ENCODE data around the gene LGALS7B. TPM values are rescaled to one million over a fixed set of nuclear protein-coding genes. Genes with fewer than 3 reads are reported as not detected.
"Not testable (repeated sequence)": the region's sequence is repeated elsewhere in the genome, so short reads cannot be mapped to it uniquely, and the experiment has no call there.

The LGALS7B gene
- total and polyA plus RNA-seq, 2 of the 4 experiments (the other 2 are of a cell fraction): not detected

DNA sequence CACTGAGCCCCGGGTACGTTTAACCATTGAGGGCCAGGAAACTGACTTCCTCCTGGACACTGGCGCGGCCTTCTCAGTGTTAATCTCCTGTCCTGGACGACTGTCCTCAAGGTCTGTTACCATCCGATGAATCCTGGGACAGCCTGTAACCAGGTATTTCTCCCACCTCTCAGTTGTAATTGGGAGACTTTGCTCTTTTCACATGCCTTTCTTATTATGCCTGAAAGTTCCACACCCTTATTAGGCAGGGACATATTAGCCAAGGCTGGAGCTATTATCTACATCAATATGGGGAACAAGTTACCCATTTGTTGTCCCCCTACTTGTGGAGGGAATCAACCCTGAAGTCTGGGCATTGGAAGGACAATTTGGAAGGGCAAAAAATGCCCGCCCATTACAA is 36.9 kb downstream of the LGALS7B start:
- H3K18ac ChIP-seq (ENCODE audit: low read depth, low read length); H3K14ac ChIP-seq (replicated peaks; ENCODE audit: low read depth, low read length); H3K9me3 ChIP-seq (ENCODE audit: control insufficient read depth, insufficient read depth, low read length); H2BK120ac ChIP-seq (ENCODE audit: low read depth, low read length); DNase-seq; H2AFZ ChIP-seq (replicated peaks; ENCODE audit: low read length, poor library complexity); H3K23ac ChIP-seq (ENCODE audit: low read depth, low read length); H3K27ac ChIP-seq (ENCODE audit: insufficient read depth, low read length); dilution Hi-C loops (cut with HindIII; ENCODE audit: low sequenced_read_pairs, unreplicated experiment); ATAC-seq (ENCODE audit: low read depth); H3K4me2 ChIP-seq (ENCODE audit: low read depth, low read length); H2BK5ac ChIP-seq (ENCODE audit: low read depth, low read length, poor library complexity, severe bottlenecking); H2BK15ac ChIP-seq (ENCODE audit: low read depth, low read length); H3K9ac ChIP-seq (ENCODE audit: low read depth, low read length); CTCF ChIA-PET; in situ Hi-C loops (cut with MboI; ENCODE audit: low sequenced_read_pairs); H2BK20ac ChIP-seq (ENCODE audit: low read depth, low read length); H4K20me1 ChIP-seq (ENCODE audit: insufficient read depth, low read length); H3K56ac ChIP-seq (ENCODE audit: extremely low read depth, insufficient read depth, low read length); H4K8ac ChIP-seq (ENCODE audit: low read depth in 2 of 2, low read length in 2 of 2); H4K91ac ChIP-seq (ENCODE audit: insufficient read depth, low read depth, low read length); BruUV-seq (replicated peaks); H4K5ac ChIP-seq (ENCODE audit: low read depth, low read length); H3K4ac ChIP-seq (ENCODE audit: low read depth, low read length); H3K27me3 ChIP-seq (ENCODE audit: control insufficient read depth, insufficient read depth, low read length); H3K4me1 ChIP-seq (ENCODE audit: control insufficient read depth, insufficient read depth, low read length); POLR2A ChIA-PET (ENCODE audit: unreplicated experiment); H3K9me1 ChIP-seq (ENCODE audit: insufficient read depth, low read length); H3K4me3 ChIP-seq (ENCODE audit: insufficient read depth, low read depth, low read length); intact Hi-C loops (cut with micrococcal nuclease); H2AK5ac ChIP-seq (ENCODE audit: low read depth, low read length); H2AK9ac ChIP-seq (replicated peaks; ENCODE audit: low read depth, low read length, poor library complexity): not testable (repeated sequence)
- WGBS, 2 experiments (ENCODE audit: extremely low coverage in 2 of 2, insufficient read length in 1 of 2): 90% methylated on average over 2 of the region's 7 CpGs; no CpG with 5 or more reads in 1 of the 2 experiments
- Histone ChIP-seq H3K79me1 (ENCODE audit: low read depth in 1 of 2, low read length in 2 of 2) (peaks cover 0 to 23% of the 10 kb centered on the region in 2 experiments; a peak in 2 of 4 replicates), H3K36me3 (ENCODE audit: control insufficient read depth, insufficient read depth, low read length) (peaks cover 13% of the 10 kb centered on the region)
